Stimulated activated CD4-positive, alpha-beta T cell treated with anti-CD3 and anti-CD28 coated beads, TNF-alpha, amount 100 ng/mL, for 1 hour (primary cell): ENCODE measurements around the gene EPN2.

Source experiments
- DNase-seq, 3 donors: peaks; one replicate each; pipeline ENCODE4 v3.0.0-alpha.2; 2020; ENCODE audit warnings: low read depth in 3 of 3, low spot score in 1 of 3

The EPN2 gene

GRCh38 chr17:19309701-19310100, 72.5 kb downstream of the EPN2 start:
- DNase-seq: no peak

GRCh38 chr17:19310151-19310550, 73.0 kb downstream of the EPN2 start:
- no peak for DNase-seq

- DNase-seq: no peak
Measured at GRCh38 chr17:19311016-19311415, 73.8 kb downstream of the EPN2 start.

GRCh38 chr17:19311421-19312215, 74.5 kb downstream of the EPN2 start:
- no peak for DNase-seq

- DNase-seq: no peak
Measured at GRCh38 chr17:19312406-19312805, 75.2 kb downstream of the EPN2 start.

- no peak for DNase-seq
Measured at GRCh38 chr17:19313066-19313745, 76.0 kb downstream of the EPN2 start.

GRCh38 chr17:19313746-19314651, 76.8 kb downstream of the EPN2 start:
- DNase-seq: no peak

- no peak for DNase-seq
Measured at GRCh38 chr17:19315104-19315503, 77.9 kb downstream of the EPN2 start.

GRCh38 chr17:19316761-19317358, 79.7 kb downstream of the EPN2 start:
- no peak for DNase-seq

- DNase-seq: no peak
Measured at GRCh38 chr17:19317359-19318095, 80.4 kb downstream of the EPN2 start.

GRCh38 chr17:19318611-19319010, 81.4 kb downstream of the EPN2 start:
- DNase-seq: no peak

- no peak for DNase-seq
Measured at GRCh38 chr17:19319771-19320505, 82.8 kb downstream of the EPN2 start.

GRCh38 chr17:19320876-19321275, 83.7 kb downstream of the EPN2 start:
- DNase-seq: no peak

- DNase-seq: no peak
Measured at GRCh38 chr17:19321481-19322128, 84.4 kb downstream of the EPN2 start.

GRCh38 chr17:19322129-19322505, 85.0 kb downstream of the EPN2 start:
- no peak for DNase-seq

GRCh38 chr17:19322861-19323260, 85.7 kb downstream of the EPN2 start:
- DNase-seq: no peak

GRCh38 chr17:19325542-19325941, 88.4 kb downstream of the EPN2 start:
- no peak for DNase-seq

- DNase-seq: no peak
Measured at GRCh38 chr17:19327031-19327783, 90.0 kb downstream of the EPN2 start.
